Mesenchymal stem cell (in vitro differentiated cells and primary cell): ENCODE measurements around the gene MAN2A1.

Source experiments
- DNase-seq: peaks from one replicate; pipeline ENCODE4 v3.0.0-alpha.2; 2013
- H2AFZ ChIP-seq: one replicate; pipeline ENCODE4 v1.6.1; 2013; ENCODE audit warnings: low read depth, mild to moderate bottlenecking, control low read depth, inconsistent platforms, low read length, moderate library complexity
- H2AK5ac ChIP-seq: 2 replicates; pipeline ENCODE4 v1.6.1; 2013; ENCODE audit warnings: low read length, moderate library complexity, mild to moderate bottlenecking, inconsistent platforms; ENCODE audit not compliant: severe bottlenecking
- H2BK120ac ChIP-seq: one replicate; pipeline ENCODE4 v1.6.1; 2013; ENCODE audit warnings: low read depth, mild to moderate bottlenecking, inconsistent platforms, low read length, moderate library complexity
- H2BK12ac ChIP-seq, 2 experiments: one replicate each; pipeline ENCODE4 v1.6.1; 2013; ENCODE audit warnings: inconsistent platforms in 2 of 2, low read length in 2 of 2, mild to moderate bottlenecking in 2 of 2, moderate library complexity in 2 of 2, control low read depth in 1 of 2
- H2BK15ac ChIP-seq: one replicate; pipeline ENCODE4 v1.6.1; 2013; ENCODE audit warnings: mild to moderate bottlenecking, low read depth, inconsistent platforms; ENCODE audit not compliant: poor library complexity, severe bottlenecking
- H2BK5ac ChIP-seq: 2 replicates; pipeline ENCODE4 v1.6.1; 2013; ENCODE audit warnings: low read depth, mild to moderate bottlenecking, low read length, control low read depth, inconsistent platforms; ENCODE audit not compliant: poor library complexity, severe bottlenecking
- H3K14ac ChIP-seq, 2 experiments: one replicate each; pipeline ENCODE4 v1.6.1; 2013; ENCODE audit warnings: inconsistent platforms in 2 of 2, low read length in 2 of 2, control low read depth in 1 of 2, mild to moderate bottlenecking in 1 of 2, moderate library complexity in 1 of 2
- H3K18ac ChIP-seq, 2 experiments: one replicate each; pipeline ENCODE4 v1.6.1; 2013; ENCODE audit warnings: inconsistent platforms in 2 of 2, low read length in 2 of 2, control low read depth in 1 of 2, low read depth in 1 of 2, mild to moderate bottlenecking in 1 of 2
- H3K23ac ChIP-seq, 2 experiments: one replicate each; pipeline ENCODE4 v1.6.1; 2013; ENCODE audit warnings: inconsistent platforms in 2 of 2, low read length in 2 of 2, mild to moderate bottlenecking in 2 of 2, moderate library complexity in 2 of 2, control low read depth in 1 of 2
- H3K27ac ChIP-seq: 2 replicates; pipeline ENCODE4 v1.5.1; 2013; ENCODE audit warnings: mild to moderate bottlenecking, moderate library complexity, low read length, control low read depth, inconsistent platforms; ENCODE audit not compliant: poor library complexity, severe bottlenecking
- H3K27me3 ChIP-seq, 2 experiments: 2 replicates each; pipeline versions ENCODE4 v1.6.1 to v1.7.0; 2013; ENCODE audit warnings: low read length in 2 of 2, mild to moderate bottlenecking in 2 of 2, moderate library complexity in 2 of 2, control low read depth in 1 of 2, inconsistent platforms in 1 of 2; ENCODE audit not compliant: control insufficient read depth in 1 of 2, insufficient read depth in 1 of 2
- H3K36me3 ChIP-seq, 2 experiments: 2 replicates each; pipeline versions ENCODE4 v1.6.1 to v1.7.0; 2013; ENCODE audit warnings: low read length in 2 of 2, control low read depth in 1 of 2, inconsistent platforms in 1 of 2, low read depth in 1 of 2, mild to moderate bottlenecking in 1 of 2; ENCODE audit not compliant: insufficient read depth in 2 of 2, control insufficient read depth in 1 of 2
- H3K4ac ChIP-seq, 2 experiments: one replicate each; pipeline ENCODE4 v1.6.1; 2013; ENCODE audit warnings: inconsistent platforms in 2 of 2, low read length in 2 of 2, mild to moderate bottlenecking in 2 of 2, moderate library complexity in 2 of 2, control low read depth in 1 of 2, low read depth in 1 of 2
- H3K4me1 ChIP-seq: 2 replicates; pipeline ENCODE4 v1.6.1; 2013; ENCODE audit warnings: low read depth, low read length, control low read depth; ENCODE audit not compliant: control insufficient read depth, insufficient read depth
- H3K4me2 ChIP-seq: 2 replicates; pipeline ENCODE4 v1.6.1; 2013; ENCODE audit warnings: low read length, mild to moderate bottlenecking, inconsistent platforms; ENCODE audit not compliant: poor library complexity, severe bottlenecking
- H3K4me3 ChIP-seq, 2 experiments: 2 replicates each; pipeline versions ENCODE4 v1.5.1 to v1.7.0; 2013; ENCODE audit warnings: low read length in 2 of 2, mild to moderate bottlenecking in 2 of 2, control low read depth in 1 of 2, low read depth in 1 of 2; ENCODE audit not compliant: insufficient read depth in 1 of 2
- H3K79me1 ChIP-seq: replicated peaks from 2 replicates; pipeline ENCODE4 v1.6.1; 2013; ENCODE audit warnings: mild to moderate bottlenecking, control low read depth, low read length, inconsistent platforms; ENCODE audit not compliant: poor library complexity, severe bottlenecking
- H3K9ac ChIP-seq: 2 replicates; pipeline ENCODE4 v1.7.0; 2013; ENCODE audit warnings: mild to moderate bottlenecking, low read length, moderate library complexity
- H3K9me3 ChIP-seq: 2 replicates; pipeline ENCODE4 v1.7.0; 2013; ENCODE audit warnings: mild to moderate bottlenecking, low read length; ENCODE audit not compliant: control insufficient read depth
- H4K8ac ChIP-seq: one replicate; pipeline ENCODE4 v1.6.1; 2013; ENCODE audit warnings: inconsistent platforms, mild to moderate bottlenecking, low read length, moderate library complexity
- H4K91ac ChIP-seq: one replicate; pipeline ENCODE4 v1.6.1; 2013; ENCODE audit warnings: mild to moderate bottlenecking, low read length, inconsistent platforms
- WGBS: methylation state at CpG from one replicate; pipeline ENCODE4 v1.1.7; 2013; ENCODE audit warnings: mixed read lengths; 5-methylcytosine and 5-hydroxymethylcytosine counted together

MAN2A1 gene

GRCh38 chr5:109880907-109881685, 191.4 kb downstream of the MAN2A1 start:
- Histone ChIP-seq H3K18ac (peak overlapping the region in 1 of 2 experiments; percentile 69), H3K4ac (no peak overlapping the region), H2BK120ac (no peak overlapping the region), H3K14ac (no peak overlapping the region), H3K23ac (no peak overlapping the region), H3K79me1 (no peaks in the 10 kb centered on the region), H3K27ac (no peak overlapping the region), H2AK5ac (no peak overlapping the region), H3K9ac (no peak overlapping the region), H2BK12ac (peak overlapping the region in 1 of 2 experiments; percentile 37), H2BK15ac (peak overlapping the region; percentile 74), H3K4me3 (no peak overlapping the region), H3K27me3 (no peaks in the 10 kb centered on the region), H3K4me1 (peaks cover 5% of the 10 kb centered on the region), H3K9me3 (no peaks in the 10 kb centered on the region), H3K4me2 (no peak overlapping the region), H3K36me3 (no peaks in the 10 kb centered on the region), H2BK5ac (no peak overlapping the region), H2AFZ (no peak overlapping the region), H4K91ac (no peak overlapping the region), H4K8ac (no peak overlapping the region)
- peak; percentile 29 for DNase-seq
- 55% methylated on average over 4 of the region's 6 CpGs for WGBS

- Histone ChIP-seq H2AK5ac (no peak overlapping the region), H3K14ac (no peak overlapping the region), H2BK12ac (peak overlapping the region in 1 of 2 experiments; percentile 7), H3K27me3 (no peaks in the 10 kb centered on the region), H3K18ac (no peak overlapping the region), H3K79me1 (no peaks in the 10 kb centered on the region), H3K23ac (no peak overlapping the region), H3K4ac (no peak overlapping the region), H3K4me3 (no peak overlapping the region), H4K8ac (no peak overlapping the region), H3K4me1 (no peaks in the 10 kb centered on the region), H4K91ac (no peak overlapping the region), H3K36me3 (no peaks in the 10 kb centered on the region), H3K27ac (no peak overlapping the region), H3K9me3 (no peaks in the 10 kb centered on the region), H2BK15ac (no peak overlapping the region), H3K4me2 (no peak overlapping the region), H3K9ac (no peak overlapping the region), H2BK5ac (no peak overlapping the region), H2AFZ (no peak overlapping the region), H2BK120ac (no peak overlapping the region)
- no peak for DNase-seq
These were observed 192.8 kb downstream of the MAN2A1 start for GRCh38 chr5:109882546-109882945.

DNA sequence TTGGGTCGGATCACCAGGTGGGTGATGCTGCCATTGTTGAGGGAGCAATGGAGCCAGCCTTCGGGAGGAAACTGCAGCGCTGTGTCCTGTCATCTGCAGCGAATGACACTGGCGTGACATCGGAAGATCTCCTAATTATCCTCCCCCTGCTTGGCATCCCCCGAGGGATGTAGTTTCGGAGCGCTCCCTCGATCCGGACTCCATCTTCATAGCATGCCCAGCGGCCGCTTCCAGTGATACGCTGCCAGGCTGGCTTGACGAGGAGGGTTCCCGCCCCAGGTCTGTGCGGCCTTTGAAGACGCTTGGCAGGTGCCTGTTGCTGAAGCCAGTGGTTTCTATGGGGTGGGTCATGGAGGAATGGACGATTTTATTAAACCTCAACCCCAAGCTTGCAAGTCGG, 194.9 kb downstream of the MAN2A1 start:
- Histone ChIP-seq H2BK15ac (peak overlapping the region; percentile 62), H3K79me1 (no peaks in the 10 kb centered on the region), H3K9me3 (no peaks in the 10 kb centered on the region), H4K91ac (no peak overlapping the region), H3K4me2 (no peak overlapping the region), H2BK12ac (no peak overlapping the region), H3K36me3 (no peaks in the 10 kb centered on the region), H3K27me3 (no peaks in the 10 kb centered on the region), H3K27ac (no peak overlapping the region), H3K18ac (no peak overlapping the region), H3K9ac (no peak overlapping the region), H3K14ac (no peak overlapping the region), H3K4ac (no peak overlapping the region), H2BK5ac (no peak overlapping the region), H2BK120ac (no peak overlapping the region), H3K4me3 (no peak overlapping the region), H3K23ac (no peak overlapping the region), H4K8ac (no peak overlapping the region), H2AFZ (no peak overlapping the region), H3K4me1 (no peaks in the 10 kb centered on the region), H2AK5ac (no peak overlapping the region)
- no peak for DNase-seq
- 98% methylated on average over 20 of the region's 20 CpGs for WGBS

DNA sequence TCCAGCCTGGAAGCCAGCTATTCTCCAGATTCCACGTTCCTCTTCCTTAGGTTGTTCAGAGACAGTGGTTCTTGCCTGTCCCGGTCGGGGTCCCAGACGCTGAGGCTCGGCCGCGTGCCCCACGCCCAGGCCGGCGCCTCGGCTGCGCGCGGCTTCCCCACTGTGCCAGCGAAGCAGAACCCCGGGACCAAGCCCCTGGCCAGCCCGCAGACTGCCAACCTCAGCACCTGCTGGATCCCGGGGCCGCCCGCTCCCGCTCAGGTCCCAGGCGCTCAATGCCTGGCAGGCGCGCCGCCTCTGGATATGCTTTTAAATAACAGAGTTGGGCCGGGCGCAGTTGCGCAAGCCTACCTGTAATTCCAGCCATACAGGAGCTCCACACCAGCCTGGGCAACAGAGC, 195.5 kb downstream of the MAN2A1 start:
- Histone ChIP-seq H3K4ac (no peak overlapping the region), H3K27ac (no peak overlapping the region), H3K14ac (no peak overlapping the region), H2BK15ac (no peak overlapping the region), H3K18ac (no peak overlapping the region), H3K9me3 (no peaks in the 10 kb centered on the region), H2BK5ac (no peak overlapping the region), H3K23ac (no peak overlapping the region), H2BK120ac (no peak overlapping the region), H3K79me1 (no peaks in the 10 kb centered on the region), H3K36me3 (no peaks in the 10 kb centered on the region), H4K91ac (no peak overlapping the region), H2BK12ac (no peak overlapping the region), H2AFZ (no peak overlapping the region), H3K4me3 (no peak overlapping the region), H3K27me3 (no peaks in the 10 kb centered on the region), H3K4me2 (no peak overlapping the region), H2AK5ac (no peak overlapping the region), H3K4me1 (no peaks in the 10 kb centered on the region), H4K8ac (no peak overlapping the region), H3K9ac (no peak overlapping the region)
- WGBS: 90% methylated on average over 28 of the region's 28 CpGs
- no peak for DNase-seq
